ENCODE results near the gene CACNA1E.
A peak's percentile ranks its signal among the peaks of the same experiment; 100 is the strongest.

CACNA1E gene

DNA sequence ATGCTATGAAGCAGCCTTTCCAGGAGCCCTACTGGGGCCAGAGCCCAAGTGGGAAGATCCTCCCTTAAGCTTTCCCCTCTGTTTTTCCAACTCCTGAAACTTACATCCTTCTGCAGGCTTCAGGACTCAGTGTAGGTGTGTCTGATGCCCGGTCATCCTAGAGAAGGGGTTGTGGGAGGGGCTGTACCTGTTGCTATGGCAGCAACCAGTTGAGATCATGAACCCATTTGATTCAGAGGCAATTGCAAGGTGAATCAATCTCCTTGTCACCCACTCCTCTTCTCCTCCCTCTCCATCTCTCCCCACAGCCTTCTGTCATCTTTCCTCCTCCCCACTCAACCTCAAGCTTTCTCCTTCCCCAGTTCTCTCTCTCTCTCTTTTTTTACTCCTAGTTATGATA lies 151.8 kb downstream of the CACNA1E start:
- DNase-seq (ENCODE audit: low spot score) = no peak

- no peak for DNase-seq (ENCODE audit: low spot score)
Observed at GRCh38 chr1:181637998-181638397, 154.7 kb downstream of the CACNA1E start.

DNA sequence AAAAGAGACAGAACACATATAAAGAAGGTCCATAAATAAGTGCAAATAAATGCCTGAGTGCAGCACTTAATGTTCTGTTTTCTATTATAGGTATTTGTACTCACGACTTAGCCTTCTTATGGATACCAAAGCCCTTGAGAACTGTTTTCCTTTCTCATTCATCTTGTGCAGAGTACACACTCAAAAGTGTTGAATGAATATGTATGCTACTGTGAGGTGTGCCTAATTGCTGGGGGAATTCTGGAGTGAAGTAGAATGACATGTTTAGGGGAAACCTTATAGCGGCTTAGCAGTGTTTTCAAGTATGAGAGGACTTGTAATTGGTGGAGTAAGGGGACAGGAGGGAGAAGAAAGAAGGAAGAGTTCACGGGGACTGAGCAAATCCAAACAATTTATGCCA lies 157.6 kb downstream of the CACNA1E start:
- no peak for DNase-seq (ENCODE audit: low spot score)

GRCh38 chr1:181643631-181644030 lies 160.3 kb downstream of the CACNA1E start:
- no peak for DNase-seq (ENCODE audit: low spot score)

GRCh38 chr1:181645171-181645570 lies 161.9 kb downstream of the CACNA1E start:
- no peak for DNase-seq (ENCODE audit: low spot score)

DNA sequence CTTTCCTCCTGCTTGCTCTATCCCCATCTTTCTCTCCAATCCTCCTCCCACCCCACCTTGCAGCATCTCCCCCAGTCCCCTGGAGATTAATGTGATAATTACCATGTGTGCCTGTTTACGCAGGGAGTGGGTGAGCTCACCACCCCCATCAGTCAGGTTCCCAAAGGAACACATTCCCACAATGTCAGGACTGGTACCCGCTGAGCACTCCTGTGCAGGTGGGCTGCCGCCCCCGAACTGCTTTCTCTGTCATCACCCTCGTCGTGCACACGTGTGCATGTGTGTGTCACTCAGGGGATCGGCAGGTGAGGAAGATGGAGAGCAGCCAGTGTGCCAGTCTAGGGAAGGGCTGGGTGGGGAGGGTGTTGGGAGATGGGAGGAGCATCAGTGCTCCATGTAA lies 163.4 kb downstream of the CACNA1E start:
- DNase-seq (ENCODE audit: low spot score) = no peak

GRCh38 chr1:181647314-181648035 lies 164.2 kb downstream of the CACNA1E start:
- DNase-seq (ENCODE audit: low spot score) = peak; percentile 91

- DNase-seq (ENCODE audit: low spot score) = no peak
Observed at GRCh38 chr1:181651276-181651675, 168.0 kb downstream of the CACNA1E start.

- peak; percentile 70 for DNase-seq (ENCODE audit: low spot score)
Observed at GRCh38 chr1:181655756-181656155, 172.4 kb downstream of the CACNA1E start.

GRCh38 chr1:181656491-181656890 lies 173.2 kb downstream of the CACNA1E start:
- no peak for DNase-seq (ENCODE audit: low spot score)

- no peak for DNase-seq (ENCODE audit: low spot score)
Observed at GRCh38 chr1:181658581-181658980, 175.3 kb downstream of the CACNA1E start.

GRCh38 chr1:181659321-181659957 lies 176.1 kb downstream of the CACNA1E start:
- no peak for DNase-seq (ENCODE audit: low spot score)

DNA sequence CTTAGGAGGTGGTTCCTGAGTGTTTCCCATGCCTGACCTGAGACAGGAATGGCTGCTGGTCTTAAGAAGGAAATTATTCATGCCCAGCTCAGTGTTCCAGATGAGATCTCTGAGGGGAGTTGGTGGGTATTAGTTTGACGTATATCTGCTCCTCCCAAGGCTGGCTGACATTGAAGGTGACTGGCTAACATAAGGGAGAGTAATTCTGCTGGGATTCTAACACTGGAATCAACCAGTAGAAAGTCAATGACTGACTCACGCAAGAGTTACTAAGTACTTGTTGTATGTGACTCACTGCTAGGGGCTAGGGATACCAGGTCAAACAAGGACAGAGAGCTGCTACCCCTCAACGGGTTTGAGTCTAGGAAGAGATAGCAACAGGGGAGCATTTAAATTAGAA lies 177.3 kb downstream of the CACNA1E start:
- DNase-seq (ENCODE audit: low spot score) = no peak

DNA sequence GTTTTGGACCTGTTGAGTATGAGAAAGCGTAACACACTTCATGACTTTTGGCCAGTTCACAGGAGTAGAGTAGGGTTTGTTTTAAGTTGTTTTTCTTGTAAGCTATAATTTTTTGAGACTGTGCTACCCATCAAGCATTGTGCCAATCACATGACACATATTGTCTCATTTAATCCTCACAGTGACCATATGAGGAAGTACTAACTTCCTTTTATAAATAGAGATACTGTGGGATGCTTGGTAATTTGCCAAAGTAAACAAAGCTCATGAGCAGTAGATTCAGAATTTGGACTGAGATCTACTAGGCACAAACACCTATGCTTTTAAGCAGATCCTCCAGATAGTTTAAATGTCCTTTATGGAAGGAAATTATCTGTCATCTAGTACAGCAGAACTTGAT lies 178.3 kb downstream of the CACNA1E start:
- no peak for DNase-seq (ENCODE audit: low spot score)

GRCh38 chr1:181662606-181663005 lies 179.3 kb downstream of the CACNA1E start:
- no peak for DNase-seq (ENCODE audit: low spot score)

DNA sequence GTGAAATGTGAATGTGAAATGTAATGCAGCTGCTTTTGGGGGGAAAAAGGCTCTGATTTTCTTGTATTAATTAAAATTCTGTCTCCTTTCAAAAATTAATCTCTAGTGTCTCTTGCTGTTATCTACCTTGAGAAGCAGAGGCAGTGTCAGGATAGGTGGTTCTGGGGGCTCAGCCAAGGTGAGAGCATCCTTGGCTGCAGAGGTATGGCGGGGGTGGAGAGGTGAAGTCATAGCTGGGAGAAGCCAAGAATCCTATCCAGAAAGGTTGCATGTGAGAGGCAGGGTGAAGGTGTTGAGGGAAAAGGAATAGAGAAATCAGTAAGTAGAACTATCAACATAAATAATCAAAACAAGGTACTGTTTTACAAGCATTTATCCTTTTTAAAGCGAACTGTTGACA lies 181.2 kb downstream of the CACNA1E start:
- no peak for DNase-seq (ENCODE audit: low spot score)

GRCh38 chr1:181669246-181669645 lies 185.9 kb downstream of the CACNA1E start:
- peak; percentile 39 for DNase-seq (ENCODE audit: low spot score)

DNA sequence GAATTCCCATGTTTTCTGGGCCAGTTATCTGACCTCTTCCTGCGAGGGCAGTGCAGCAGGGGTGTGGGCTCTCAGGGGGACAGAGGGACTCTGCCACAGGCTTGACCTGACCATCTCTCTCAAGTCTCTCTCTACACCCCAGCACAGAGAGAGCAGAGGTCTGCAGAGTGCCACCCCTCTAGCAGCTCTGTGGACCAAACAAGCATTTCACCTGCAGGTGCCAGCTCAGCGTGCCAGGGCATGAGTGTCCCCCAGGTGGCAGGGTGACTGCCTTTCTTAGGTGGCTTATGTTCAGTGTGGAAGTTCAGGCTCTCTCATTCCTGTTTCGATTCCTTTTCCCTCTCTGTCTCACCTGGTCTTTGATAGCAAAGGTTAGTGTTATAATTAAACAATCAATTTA lies 191.3 kb downstream of the CACNA1E start:
- DNase-seq (ENCODE audit: low spot score) = no peak

DNA sequence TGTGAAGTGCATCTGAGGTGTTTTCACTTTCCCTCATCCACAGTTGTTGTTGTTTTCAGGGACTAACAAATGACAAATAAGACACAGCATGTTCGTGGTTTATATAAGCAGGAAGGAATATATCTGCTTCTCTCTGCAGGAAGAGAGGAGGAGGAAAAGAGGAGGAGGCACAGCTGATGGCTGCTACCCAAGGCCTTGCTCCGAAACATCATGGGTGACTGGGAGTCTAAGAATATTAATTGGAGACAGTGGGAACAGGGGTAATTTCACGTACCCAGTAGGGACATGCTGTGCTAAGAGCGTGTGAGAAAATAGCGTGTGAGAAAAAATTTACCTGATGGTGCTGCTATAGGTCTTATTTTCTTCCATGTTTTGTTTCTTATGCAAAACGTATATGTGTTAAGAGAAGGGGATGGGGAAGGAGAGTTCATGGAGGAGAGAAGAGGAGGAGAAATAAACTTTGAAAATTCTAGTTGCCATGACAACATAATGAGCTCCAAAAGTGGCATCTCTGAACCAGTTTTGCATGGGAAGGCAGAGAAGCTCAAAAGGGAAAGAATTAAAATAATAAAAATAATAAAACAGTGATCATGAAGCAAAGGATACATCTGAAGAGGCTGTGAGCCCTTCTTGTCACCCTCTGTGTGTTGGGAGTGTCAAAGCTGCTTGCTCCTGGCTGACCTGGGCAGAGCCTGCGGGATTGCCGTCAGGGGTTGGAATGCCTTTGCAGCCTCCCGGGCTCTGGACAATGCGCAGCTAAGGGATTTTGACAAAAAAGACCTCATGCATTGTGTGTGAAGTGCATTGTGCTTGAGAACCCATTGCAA lies 192.0 kb downstream of the CACNA1E start:
- no peak for DNase-seq (ENCODE audit: low spot score)

- DNase-seq (ENCODE audit: low spot score) = no peak
Observed at GRCh38 chr1:181675918-181676190, 192.5 kb downstream of the CACNA1E start.

DNA sequence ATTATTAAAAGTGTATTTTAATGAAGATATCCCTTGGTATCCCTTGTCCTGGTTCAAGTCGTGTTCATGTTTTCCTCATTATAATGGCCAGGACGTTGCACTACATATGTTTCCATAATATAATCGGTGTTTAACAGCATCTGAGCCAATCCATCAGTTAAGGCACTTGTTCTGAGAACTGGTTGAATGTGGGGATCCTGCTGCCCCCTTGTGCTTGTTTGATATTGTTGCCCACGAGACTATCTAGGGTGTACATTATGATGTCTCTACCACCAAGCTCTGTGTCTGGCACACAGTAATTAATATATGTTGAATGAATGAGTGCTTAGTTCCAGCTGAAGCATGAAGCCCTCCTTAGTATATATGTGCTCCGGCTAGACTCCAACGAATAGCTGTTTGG lies 193.0 kb downstream of the CACNA1E start:
- DNase-seq (ENCODE audit: low spot score) = peak; percentile 56

- no peak for DNase-seq (ENCODE audit: low spot score)
Observed at GRCh38 chr1:181680332-181680731, 197.0 kb downstream of the CACNA1E start.

GRCh38 chr1:181680871-181681270 lies 197.6 kb downstream of the CACNA1E start:
- no peak for DNase-seq (ENCODE audit: low spot score)

Data from SW480 (cell line).